ENCODE results near the gene C2orf92. TPM values are rescaled to one million over a fixed set of nuclear protein-coding genes. Genes with fewer than 3 reads are reported as not detected.

The C2orf92 gene
- total and polyA plus RNA-seq, 12 donors = 0.83 to 25.4 (median 2.9) TPM

DNA sequence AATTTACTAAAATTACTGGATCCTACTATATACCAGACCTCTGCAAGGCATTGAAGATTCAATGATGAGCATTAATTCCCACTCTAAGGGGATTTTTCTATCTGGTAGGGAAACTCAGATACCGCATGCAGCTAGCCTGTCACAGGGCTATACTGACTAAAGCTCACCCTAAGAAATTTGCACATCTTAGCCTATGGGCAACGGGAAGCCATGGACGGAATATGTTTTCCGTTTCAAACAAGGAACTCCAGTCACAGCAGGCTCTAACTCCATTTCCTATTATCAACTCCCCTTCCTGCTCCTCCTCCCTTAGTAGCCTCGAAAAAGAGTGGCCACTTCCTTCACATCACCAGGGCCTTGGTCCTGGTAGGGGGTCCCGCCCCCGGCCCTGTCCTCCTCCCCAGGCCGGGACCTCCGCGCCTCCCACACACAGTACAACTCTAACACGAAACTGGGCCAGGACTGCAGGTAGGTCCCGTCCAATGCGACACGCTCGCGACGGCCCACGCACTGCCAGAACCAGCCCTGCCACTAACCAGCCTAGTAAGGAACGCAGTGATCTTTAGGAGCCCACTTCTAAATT, 24.3 kb upstream of the C2orf92 start:
- peak overlapping the region; percentile 38 to 99 (median 96) for H3K27ac ChIP-seq
- DNase-seq (peak in 1 of 2 donors; percentile 53), ATAC-seq (peak; percentile 26 to 77 (median 60))
- H3K9me3 ChIP-seq = no peaks in the 10 kb centered on the region
- H3K4me1 ChIP-seq = peaks cover 7 to 32% (median 25%) of the 10 kb centered on the region in 9 donors
- 7% methylated on average over 19 of the region's 19 CpGs for WGBS, 2 donors
- intact Hi-C loops (cut with DNase I) = loop anchor here in 3 of 10 donors (1.0 to 10.0 kb wide), 4 partner anchors 18 to 53 kb away; partner anchors contain the start of gene ACTR1B (in 2 of the 3)
- no peaks in the 10 kb centered on the region for H3K27me3 ChIP-seq
- no peak for TF ChIP-seq CTCF (IDR thresholded peaks at IDR 0.05)
- H3K4me3 ChIP-seq = peak overlapping the region; percentile 9 to 98 (median 86)
- H3K36me3 ChIP-seq = peaks cover 0 to 35% (median 25%) of the 10 kb centered on the region in 9 donors

DNA sequence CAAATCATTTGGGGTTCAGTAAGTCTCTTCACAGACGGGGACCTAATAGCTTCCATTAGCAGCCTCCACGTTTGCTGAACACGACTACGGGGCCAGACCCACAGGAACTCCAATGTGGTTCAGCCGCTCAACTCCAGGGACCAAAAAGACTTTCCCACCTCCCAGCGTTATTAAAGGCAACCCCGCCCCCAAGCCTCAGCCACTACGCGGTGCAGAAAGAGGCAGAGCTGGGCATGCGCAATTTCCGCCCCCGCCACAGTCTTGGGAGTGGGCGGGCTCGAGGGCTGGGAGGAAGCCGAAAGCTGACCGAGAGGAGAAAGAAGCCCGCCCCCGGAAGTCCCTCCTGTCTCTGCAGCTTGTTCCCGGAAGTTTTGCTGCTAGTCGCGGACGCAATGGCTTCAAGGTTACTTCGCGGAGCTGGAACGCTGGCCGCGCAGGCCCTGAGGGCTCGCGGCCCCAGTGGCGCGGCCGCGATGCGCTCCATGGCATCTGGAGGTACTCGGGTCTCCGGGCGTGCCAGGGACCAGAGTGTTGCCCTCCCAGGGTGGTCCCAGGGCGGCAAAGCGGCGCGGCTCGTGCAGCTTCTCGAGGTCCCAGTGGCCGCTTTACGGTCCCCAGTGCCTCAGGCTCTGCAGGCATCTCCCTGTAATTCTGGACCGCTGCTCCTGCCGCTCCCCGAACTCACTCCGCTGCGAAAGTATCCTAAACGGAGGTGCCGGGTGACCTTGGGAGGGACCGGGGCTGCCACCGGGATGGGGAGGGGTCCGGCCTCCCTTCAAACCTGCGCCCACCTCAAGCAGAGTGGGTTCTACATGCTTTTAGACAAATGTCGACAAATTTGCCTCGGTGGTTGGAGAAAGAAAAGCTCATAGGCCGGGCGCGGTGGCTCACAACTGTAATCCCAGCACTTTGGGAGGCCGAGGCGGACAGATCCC, 23.6 kb upstream of the C2orf92 start, which contains the start of gene COX5B:
Gene COX5B, plus strand, starts transcription at position 368 of the 935 bp plus-strand sequence. Its CDS starts 25 bp downstream, at position 393.
- Histone ChIP-seq H3K36me3 (peaks cover 0 to 42% (median 25%) of the 10 kb centered on the region in 9 donors), H3K27ac (peak within 1 kb of the TSS; percentile 90 to 99 (median 96)), H3K27me3 (no peaks in the 10 kb centered on the region), H3K4me3 (peak within 1 kb of the TSS; percentile 73 to 98 (median 86)), H3K4me1 (peaks cover 7 to 32% (median 25%) of the 10 kb centered on the region in 9 donors), H3K9me3 (no peaks in the 10 kb centered on the region)
- intact Hi-C loops (cut with DNase I) = loop anchor here in 6 of 10 donors (1.0 to 10.0 kb wide), 5 partner anchors 17 to 54 kb away; partner anchors contain the start of gene ACTR1B (in 2 of the 6)
- WGBS, 2 donors = 1% methylated on average over 63 of the region's 63 CpGs
- DNase-seq (peak; percentile 99 to 100), ATAC-seq (peak; percentile 99 to 100 (median 99))
- peak in 1 of 9 donors; percentile 3 for TF ChIP-seq CTCF (IDR thresholded peaks at IDR 0.05)

- H3K4me1 ChIP-seq = peaks cover 7 to 32% (median 25%) of the 10 kb centered on the region in 9 donors
- H3K36me3 ChIP-seq = peaks cover 0 to 50% (median 25%) of the 10 kb centered on the region in 9 donors
- 61 to 67% methylated on average over 4 of the region's 4 CpGs for WGBS, 2 donors
- ATAC-seq (no peak), DNase-seq (no peak)
- H3K4me3 ChIP-seq = peak overlapping the region; percentile 73 to 98 (median 86)
- intact Hi-C loops (cut with DNase I) = loop anchor here in 5 of 10 donors (1.0 to 10.0 kb wide), 4 partner anchors 14 to 55 kb away; no protein-coding TSS in a partner anchor
- no peak for TF ChIP-seq CTCF (IDR thresholded peaks at IDR 0.05)
- no peaks in the 10 kb centered on the region for H3K27me3 ChIP-seq
- H3K9me3 ChIP-seq = no peaks in the 10 kb centered on the region
- H3K27ac ChIP-seq = peak overlapping the region; percentile 90 to 99 (median 96)
Observed at GRCh38 chr2:97646977-97647376, 22.5 kb upstream of the C2orf92 start.

- H3K27me3 ChIP-seq = no peaks in the 10 kb centered on the region
- peaks cover 7 to 22% (median 17%) of the 10 kb centered on the region in 9 donors for H3K4me1 ChIP-seq
- peaks cover under 1 to 77% (median 33%) of the 10 kb centered on the region in 9 donors for H3K36me3 ChIP-seq
- no peak for TF ChIP-seq CTCF (IDR thresholded peaks at IDR 0.05)
- WGBS, 2 donors = 73 to 75% methylated on average over 4 of the region's 4 CpGs
- peaks cover 0 to 22% (median 7%) of the 10 kb centered on the region in 11 donors for H3K9me3 ChIP-seq
- DNase-seq (no peak), ATAC-seq (no peak)
- intact Hi-C loops (cut with DNase I) = no loop called here
- no peak overlapping the region for H3K27ac ChIP-seq
- H3K4me3 ChIP-seq = no peak overlapping the region
Observed at GRCh38 chr2:97651114-97651513, 18.4 kb upstream of the C2orf92 start.
